Left lobe of liver (tissue), 2 donors: ENCODE data around the gene USP48. TPM values are rescaled to one million over a fixed set of nuclear protein-coding genes. Genes with fewer than 3 reads are reported as not detected.
"Not testable (repeated sequence)": the region's sequence is repeated elsewhere in the genome, so short reads cannot be mapped to it uniquely, and the experiment has no call there.

Experiments
- ATAC-seq: fragments of 200-7000 bp; cut with Tn5 transposase; one replicate; pipeline ENCODE4 v1.9.1; 2020; ENCODE audit warnings: mild to moderate bottlenecking, moderate library complexity
- DNase-seq: peaks from one replicate; pipeline ENCODE4 v3.0.0-alpha.2; 2020; ENCODE audit warnings: low spot score
- total RNA-seq: library from RNA; stranded (reverse); gene quantifications from one replicate; pipeline ENCODE4 v1.2.1, GENCODE V29; 2021
- donor health status: DM: no; HTN: no; CAD: no; lungs with moderate emphysema.
- donor health status: DM: no; HTN: yes; CAD: no.

USP48 gene
- total RNA-seq, 1 donor from 2014 or later = 22.7 TPM

GRCh38 chr1:21641967-21642739 is 140.8 kb downstream of the USP48 start:
- ATAC-seq (peak; percentile 90), DNase-seq (peak; percentile 88)

DNA sequence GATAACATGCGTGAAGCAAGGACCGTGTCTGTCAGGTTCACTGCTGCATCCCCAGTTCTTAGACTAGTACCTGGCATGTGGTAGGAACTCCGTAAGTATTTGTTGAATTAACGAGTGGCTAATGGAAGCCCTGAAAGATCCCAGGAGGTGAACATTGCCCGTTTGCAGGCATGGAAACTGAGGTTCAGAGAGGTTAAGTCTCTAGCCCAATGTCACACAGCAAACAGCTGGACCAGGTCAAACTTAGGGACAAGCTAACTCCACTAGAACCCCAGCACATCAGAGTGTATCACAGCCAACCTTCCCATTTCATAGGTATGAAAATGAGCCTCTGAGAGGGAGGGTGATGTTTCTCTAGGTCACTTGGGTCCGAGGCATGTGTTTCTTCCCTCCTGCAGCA is 141.4 kb downstream of the USP48 start:
- DNase-seq = no peak
- ATAC-seq = no peak

DNA sequence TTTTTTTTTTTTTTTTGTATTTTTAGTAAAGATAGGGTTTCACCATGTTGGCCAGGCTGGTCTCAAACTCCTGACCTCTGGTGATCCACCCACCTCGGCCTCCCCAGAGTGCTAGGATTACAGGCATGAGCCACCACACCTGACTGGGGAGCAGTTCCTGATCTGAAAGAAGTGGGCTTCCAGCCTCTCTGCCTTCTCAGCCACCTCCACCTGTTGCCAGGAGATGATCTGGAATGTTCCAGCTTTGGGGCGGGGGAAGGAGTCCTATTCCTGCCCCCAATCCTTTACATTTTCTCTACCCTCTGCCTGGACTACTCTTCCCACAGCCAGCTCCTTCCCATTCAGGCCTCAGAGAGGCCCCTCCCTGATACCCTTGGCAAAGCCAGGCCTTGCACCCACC is 141.9 kb downstream of the USP48 start:
- no peak for ATAC-seq

GRCh38 chr1:21640653-21641052 is 142.3 kb downstream of the USP48 start:
- ATAC-seq (no peak), DNase-seq (no peak)

More for the DNA sequence above, 141.9 kb downstream of the USP48 start:
- no peak for DNase-seq

- DNase-seq (no peak), ATAC-seq (no peak)
Observed at GRCh38 chr1:21639594-21640041, 143.3 kb downstream of the USP48 start.

DNA sequence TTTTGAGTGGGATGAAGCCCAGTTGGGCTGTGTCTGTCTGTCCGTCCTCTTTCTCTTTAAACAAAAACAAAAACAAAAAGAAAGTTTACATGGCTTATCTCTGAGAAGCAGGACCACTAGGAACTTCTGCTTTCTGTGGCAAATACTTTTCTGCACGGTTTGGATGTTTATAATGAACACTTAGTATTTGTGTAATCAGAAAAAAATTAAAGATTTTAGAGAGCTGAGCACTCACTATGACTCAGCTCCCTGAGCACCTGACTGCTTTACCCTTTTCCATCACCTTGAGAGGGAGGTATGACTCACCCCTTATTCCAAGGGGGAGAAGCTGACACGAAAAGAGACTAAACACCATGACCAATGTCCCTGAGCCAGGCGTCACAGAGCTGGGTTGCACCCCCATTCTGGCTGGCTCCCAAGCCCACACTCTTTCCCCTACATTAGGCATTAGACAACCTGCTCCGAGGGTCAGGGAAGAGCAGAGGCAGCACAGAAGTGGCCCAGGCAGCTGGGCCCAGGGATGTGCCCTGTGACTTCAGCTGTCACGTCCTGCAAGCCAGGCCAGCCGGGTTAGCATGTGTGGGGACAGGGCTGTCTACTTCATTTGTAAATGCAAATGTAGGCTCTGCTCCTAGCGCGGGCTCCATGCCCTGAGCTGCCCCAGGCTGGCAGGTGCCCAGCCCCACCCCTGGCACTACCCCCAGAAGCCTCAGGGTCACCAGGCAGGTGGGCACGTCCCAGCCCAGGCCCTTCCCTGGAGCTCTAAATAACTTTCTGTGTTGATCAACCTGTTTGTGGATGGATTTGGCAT is 144.2 kb downstream of the USP48 start:
- DNase-seq (no peak), ATAC-seq (peak; percentile 16)

DNA sequence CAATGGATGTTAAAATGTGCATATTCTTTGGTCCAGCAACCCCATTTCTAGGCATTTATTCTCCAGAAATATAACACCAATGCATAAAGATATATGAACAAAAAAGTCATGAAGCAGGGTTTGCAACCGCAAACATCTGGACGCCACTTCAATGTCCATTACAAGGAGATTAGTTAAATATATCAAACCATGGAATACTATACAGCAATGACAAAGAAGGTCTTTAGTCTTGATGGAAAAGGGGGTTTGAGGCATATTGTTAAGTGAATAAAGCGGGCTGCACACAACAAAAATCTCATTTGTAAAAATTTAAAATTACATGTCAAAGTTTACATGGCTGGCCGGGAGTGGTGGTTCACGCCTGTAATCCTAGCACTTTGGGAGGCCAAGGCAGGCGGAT is 145.4 kb downstream of the USP48 start:
- DNase-seq = no peak
- no peak for ATAC-seq

DNA sequence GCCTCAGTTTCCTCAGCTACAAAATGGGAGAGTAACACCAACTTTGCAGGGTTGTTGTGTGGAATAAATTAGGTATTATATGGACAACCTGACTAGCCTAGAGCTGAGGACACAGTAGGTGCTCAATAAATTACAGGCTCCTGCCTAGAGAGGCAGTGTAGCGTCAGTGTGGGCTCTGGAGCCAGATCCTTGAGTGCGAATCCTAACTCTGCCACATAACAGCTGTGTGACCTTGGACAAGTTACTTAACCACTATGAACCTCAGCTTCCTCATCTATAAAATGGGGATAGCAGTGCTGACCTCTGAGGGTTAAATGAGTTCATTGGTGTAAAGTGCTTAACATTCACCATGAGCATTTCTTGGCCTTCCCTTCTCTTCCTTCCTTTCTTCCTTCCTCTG is 146.9 kb downstream of the USP48 start:
- no peak for DNase-seq
- no peak for ATAC-seq

GRCh38 chr1:21634806-21635535 is 148.0 kb downstream of the USP48 start:
- DNase-seq = no peak
- no peak for ATAC-seq

DNA sequence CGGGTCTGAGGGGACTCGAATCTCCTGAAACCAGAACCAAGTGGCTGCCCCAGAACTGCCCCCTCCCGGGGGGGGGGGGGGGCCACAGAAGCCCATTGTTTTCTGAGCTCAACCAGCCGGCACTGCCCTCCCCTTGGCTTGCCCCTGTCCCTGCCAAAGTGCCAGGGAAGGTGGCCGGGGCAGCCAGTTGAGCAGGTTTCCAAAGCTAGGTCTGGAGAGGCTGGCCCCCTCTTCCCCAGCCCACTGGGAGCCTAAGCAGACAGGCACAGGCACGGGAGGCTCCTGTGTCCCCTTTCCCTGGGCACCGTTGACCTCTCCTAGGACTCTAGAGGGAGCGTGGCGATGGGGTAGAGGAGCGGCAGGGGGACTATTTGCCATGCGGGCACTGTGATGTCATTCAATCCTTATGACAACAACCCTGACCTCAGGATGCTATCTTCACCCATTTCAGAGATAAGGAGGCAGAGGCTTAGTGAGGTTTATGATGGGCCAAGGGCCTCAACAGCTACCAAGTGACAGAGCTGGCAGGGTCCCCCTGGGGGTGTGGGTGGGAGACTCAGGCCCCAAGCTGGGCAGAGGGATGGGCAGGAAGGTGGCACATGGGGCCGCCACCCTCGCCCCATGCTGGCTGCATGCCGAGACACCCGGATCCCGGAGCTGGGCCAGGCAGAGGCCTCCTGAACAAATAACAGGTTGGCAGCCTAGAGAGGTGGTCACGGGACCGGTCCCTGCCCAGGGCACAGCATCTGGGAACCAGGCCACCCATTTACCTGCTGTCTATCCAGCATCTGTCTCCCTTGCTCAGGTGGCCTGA is 148.8 kb downstream of the USP48 start:
- ATAC-seq (peak; percentile 89), DNase-seq (peak; percentile 89)

- no peak for DNase-seq
- no peak for ATAC-seq
Observed at GRCh38 chr1:21633141-21633755, 149.7 kb downstream of the USP48 start.

DNA sequence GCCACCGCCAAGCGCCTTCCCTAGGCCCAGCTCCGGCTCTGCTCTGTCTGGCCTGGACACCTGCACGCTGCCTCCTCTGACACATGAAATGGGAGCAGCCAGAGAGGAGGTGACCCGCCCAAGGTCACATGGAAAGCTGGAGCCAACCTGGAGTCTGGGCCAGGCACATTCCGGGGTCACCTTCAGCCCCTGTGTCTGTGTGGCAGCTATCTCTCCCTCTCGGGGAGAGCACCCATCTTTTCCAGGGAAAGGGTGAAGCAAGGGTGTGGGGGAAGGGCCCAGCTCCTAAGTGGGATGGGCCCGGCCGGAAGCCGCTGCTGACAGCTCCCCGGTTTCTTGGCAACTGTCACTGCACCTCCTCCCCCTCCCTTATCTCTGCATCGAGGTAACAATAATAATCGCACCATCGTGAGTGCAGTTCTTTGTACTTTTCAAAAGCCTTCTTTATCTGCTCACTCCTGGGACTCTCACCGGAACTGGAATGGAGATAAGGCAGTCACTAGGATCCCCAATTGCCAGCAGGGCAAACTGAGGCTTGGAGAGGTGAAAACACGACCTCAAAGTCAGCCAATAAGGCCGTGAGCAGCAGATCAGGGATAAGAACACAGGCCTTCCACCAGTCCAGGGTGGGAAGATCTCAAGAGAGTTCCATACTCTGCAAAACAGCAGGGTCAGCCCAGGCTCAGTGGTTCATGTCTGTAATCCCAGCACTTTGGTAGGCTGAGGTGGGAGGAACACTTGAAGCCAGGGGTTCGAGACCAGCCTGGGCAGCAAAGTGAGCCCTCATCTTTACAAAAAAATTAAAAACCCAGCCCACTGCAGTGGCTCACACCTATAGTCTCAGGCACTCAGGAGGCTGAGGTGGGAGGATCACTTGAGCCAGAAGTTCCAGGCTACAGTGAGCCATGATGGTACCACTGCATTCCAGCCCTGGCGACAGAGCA is 150.7 kb downstream of the USP48 start:
- ATAC-seq (peak; percentile 39), DNase-seq (no peak)

- DNase-seq, ATAC-seq: not testable (repeated sequence)
Observed at GRCh38 chr1:21631590-21631943, 151.4 kb downstream of the USP48 start.

DNA sequence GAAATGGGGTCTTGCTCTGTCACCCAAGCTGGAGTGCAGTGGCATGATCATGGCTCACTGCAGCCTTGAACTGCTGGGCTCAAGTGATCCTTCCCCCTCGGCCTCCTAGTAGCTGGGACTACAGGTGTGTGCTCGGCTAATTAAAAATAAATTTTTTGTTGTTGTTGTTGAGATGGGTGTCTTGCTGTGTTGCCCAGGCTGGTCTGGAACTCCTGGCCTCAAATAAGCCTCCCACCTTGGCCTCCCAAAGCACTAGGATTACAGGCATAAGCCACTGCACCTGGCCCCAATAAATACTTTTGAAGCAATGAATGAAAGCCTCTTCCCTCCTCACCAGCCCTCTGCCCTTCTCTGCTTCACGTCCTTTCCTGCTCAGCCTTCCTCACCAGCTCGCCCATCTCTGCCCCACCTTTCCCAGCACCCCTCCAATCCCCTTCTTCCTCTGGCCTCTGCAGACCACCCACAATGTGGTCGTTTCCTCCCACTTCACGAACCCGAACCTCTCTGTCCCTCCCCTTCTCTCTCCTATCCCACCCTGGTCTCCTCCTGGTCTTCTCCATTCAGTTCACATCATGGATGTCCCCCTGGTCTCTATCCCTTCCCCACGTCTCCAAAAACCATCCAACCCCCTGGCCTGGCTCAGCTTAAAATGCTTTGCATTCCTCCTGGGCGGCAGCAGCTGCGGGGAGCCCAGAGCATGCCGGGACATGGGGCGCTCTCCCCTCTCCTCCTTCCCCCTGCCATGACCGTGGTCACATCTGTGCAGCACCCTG is 152.2 kb downstream of the USP48 start:
- ATAC-seq (no peak), DNase-seq (no peak)

DNA sequence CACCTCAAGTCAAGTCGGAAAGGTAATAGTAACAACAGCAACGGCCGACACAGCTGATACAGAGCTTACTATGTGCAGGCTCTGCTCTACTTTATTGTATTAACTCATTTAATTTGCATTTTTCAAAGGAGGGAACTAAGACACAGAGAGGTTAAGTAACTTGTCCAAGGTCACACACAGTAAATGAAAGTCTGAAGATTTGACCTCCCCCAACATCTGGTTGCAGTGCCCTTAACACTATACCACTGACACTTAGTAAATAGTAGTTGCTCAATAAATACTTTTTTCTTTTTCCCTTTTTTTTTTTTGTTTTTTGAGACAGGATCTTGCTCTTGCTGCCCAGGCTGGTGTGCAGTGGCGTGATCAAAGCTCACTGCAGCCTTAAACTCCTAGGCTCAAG is 153.0 kb downstream of the USP48 start:
- DNase-seq = no peak
- no peak for ATAC-seq

GRCh38 chr1:21628798-21629393 is 154.1 kb downstream of the USP48 start:
- DNase-seq = no peak
- no peak for ATAC-seq
